Heart right ventricle (tissue), 16 donors: ENCODE results near the gene SAXO1. TPM values are rescaled to one million over a fixed set of nuclear protein-coding genes. Genes with fewer than 3 reads are reported as not detected.

Source experiments
- ATAC-seq, 8 donors: fragments of 200-7000 bp; cut with Tn5 transposase; one replicate each; pipeline ENCODE4 v1.9.1; 2020; ENCODE audit warnings: mild to moderate bottlenecking in 8 of 8, moderate library complexity in 8 of 8, moderate number of reproducible peaks in 1 of 8
- DNase-seq, 2 donors: peaks; one replicate each; pipeline ENCODE4 v3.0.0-alpha.2; 2020
- H3K27ac ChIP-seq, 10 donors: fragments of 200-600 bp; sonication (generic) in 2 of 10; one replicate each; pipeline versions ENCODE4 v1.5.0 to v1.8.0; 2020 to 2022; ENCODE audit warnings: mild to moderate bottlenecking in 3 of 10
- H3K27me3 ChIP-seq, 7 donors: fragments of 200-600 bp; one replicate each; pipeline ENCODE4 v1.8.0; 2021 to 2022; ENCODE audit warnings: mild to moderate bottlenecking in 2 of 7
- H3K36me3 ChIP-seq, 9 donors: fragments of 200-600 bp; sonication (generic) in 1 of 9; one replicate each; pipeline versions ENCODE4 v1.5.0 to v1.8.0; 2020 to 2022; ENCODE audit warnings: mild to moderate bottlenecking in 2 of 9
- H3K4me1 ChIP-seq, 9 donors: fragments of 200-600 bp; sonication (generic) in 1 of 9; one replicate each; pipeline versions ENCODE4 v1.5.0 to v1.8.0; 2020 to 2022; ENCODE audit warnings: mild to moderate bottlenecking in 4 of 9
- H3K4me3 ChIP-seq, 10 donors: fragments of 200-600 bp; sonication (generic) in 2 of 10; one replicate each; pipeline versions ENCODE4 v1.5.0 to v1.8.0; 2020 to 2022; ENCODE audit warnings: mild to moderate bottlenecking in 7 of 10, moderate library complexity in 2 of 10
- H3K9me3 ChIP-seq, 11 donors: fragments of 200-600 bp in 10 of 11; sonication (generic) in 2 of 11; one replicate each; pipeline versions ENCODE4 v1.5.0 to v1.8.0; 2013 to 2022; ENCODE audit warnings: mild to moderate bottlenecking in 2 of 11, control low read depth in 1 of 11, moderate library complexity in 1 of 11
- CTCF ChIP-seq, 9 donors: fragments of 200-600 bp; sonication (generic) in 2 of 9; IDR thresholded peaks; one replicate each; pipeline versions ENCODE4 v1.5.0 to v1.8.0; 2021 to 2022; ENCODE audit warnings: antibody characterized with exemption in 9 of 9, mild to moderate bottlenecking in 5 of 9, moderate library complexity in 1 of 9
- WGBS, 2 donors: extraction: QIAGEN DNeasy Blood & Tissue Kit; methylation state at CpG; one replicate each; pipeline ENCODE4 v1.1.7; 2013; ENCODE audit warnings: inconsistent platforms in 1 of 2; 5-methylcytosine and 5-hydroxymethylcytosine counted together
- intact Hi-C, 10 donors: fragments of 100-400 bp; cut with DNase I; formaldehyde crosslinking; loops; one replicate each; pipeline versions ENCODE4 v1.11.1 to v1.14.2; 2022
- polyA plus RNA-seq, 2 donors: library from polyadenylated mRNA; stranded (reverse); fragments of 200-250 nt; gene quantifications; one replicate each; pipeline ENCODE4 v1.2.3, GENCODE V29; 2013
- total RNA-seq, 10 donors: library from RNA; stranded (reverse); fragmentation: NEBNext Ultra II Directional in 3 of 10; extraction: Animal tissue kit (Norgen Biotek cat#: 25700) in 3 of 10; gene quantifications; one replicate each; pipeline versions ENCODE4 v1.2.1 to v1.2.4, GENCODE V29; 2021 to 2023
- donor health status: Arrhythmogenic right ventricular cardiomyopathy.
- donor health status: ischemic (EF 13 %, LVEDD 7.1; RV severe dilation, severe dysfunction).
- donor health status: healthy with polysubstance abuse.
- donor health status: DM: no; HTN: yes; CAD: no.
- donor health status: DM: no; HTN: no; CAD: no.
- donor health status: ischemic (EF 25% LVEDD 6.9; RV normal size, moderate dysfunction).
- donor health status: ischemic (EF 25% LVEDD 5.7; RV mildly dilated, moderate dysfunction).
- donor health status: healthy.
- donor health status: DM: yes; HTN: yes; CAD: no.
- donor health status: Ischemic cardiomyopathy.
- donor health status: ischemic (EF 35%, LVEDD 5.7; RV mildly dilated, moderate dysfunction).
- donor health status: nonischemic (EF 11% LVEDD 7.7; RV severe dilation, severe dysfunction).
- donor health status: DM: yes; HTN: yes; CAD: no.
- donor health status: PGD.
- donor health status: ischemic (EF 29% LVEDD 5.4; RV normal size, mild dysfunction).
- donor health status: nonischemic (EF 23%, LVEDD 6.1; RV moderate dilation, normal function).

SAXO1 gene
- total and polyA plus RNA-seq, 12 donors: 0.06 TPM; not detected in 11

GRCh38 chr9:18990494-18990893 is 42.5 kb downstream of the SAXO1 start:
- Histone ChIP-seq H3K36me3 (no peaks in the 10 kb centered on the region), H3K4me3 (no peak overlapping the region), H3K9me3 (no peaks in the 10 kb centered on the region), H3K27me3 (no peaks in the 10 kb centered on the region), H3K4me1 (no peaks in the 10 kb centered on the region), H3K27ac (no peak overlapping the region)
- ATAC-seq: no peak
- TF ChIP-seq CTCF (IDR thresholded peaks at IDR 0.05): no peak
- intact Hi-C loops: no loop called here
- no peak for DNase-seq
- WGBS, 2 donors: 83 to 88% methylated on average over 5 of the region's 5 CpGs

GRCh38 chr9:18989865-18990264 is 43.1 kb downstream of the SAXO1 start:
- no peak for DNase-seq
- H3K4me1 ChIP-seq: no peaks in the 10 kb centered on the region
- no peaks in the 10 kb centered on the region for H3K9me3 ChIP-seq
- ATAC-seq: no peak
- H3K4me3 ChIP-seq: no peak overlapping the region
- WGBS, 2 donors: 96 to 97% methylated on average over 4 of the region's 4 CpGs
- intact Hi-C loops: loop anchor here in 1 of 10 donors (10.0 kb wide), 2 partner anchors 65 to 105 kb away; no protein-coding TSS in a partner anchor
- no peak overlapping the region for H3K27ac ChIP-seq
- TF ChIP-seq CTCF (IDR thresholded peaks at IDR 0.05): no peak
- no peaks in the 10 kb centered on the region for H3K27me3 ChIP-seq
- no peaks in the 10 kb centered on the region for H3K36me3 ChIP-seq

- no peak overlapping the region for H3K4me3 ChIP-seq
- ATAC-seq: no peak
- intact Hi-C loops: loop anchor here in 1 of 10 donors (10.0 kb wide), 2 partner anchors 64 to 104 kb away; no protein-coding TSS in a partner anchor
- no peaks in the 10 kb centered on the region for H3K27me3 ChIP-seq
- DNase-seq: no peak
- no peaks in the 10 kb centered on the region for H3K36me3 ChIP-seq
- WGBS, 2 donors: 88 to 97% methylated on average over 2 of the region's 2 CpGs
- H3K27ac ChIP-seq: no peak overlapping the region
- no peaks in the 10 kb centered on the region for H3K4me1 ChIP-seq
- TF ChIP-seq CTCF (IDR thresholded peaks at IDR 0.05): no peak
- H3K9me3 ChIP-seq: peaks cover 0 to 6% (median 0%) of the 10 kb centered on the region in 11 donors
Measured at GRCh38 chr9:18989097-18989496, 43.9 kb downstream of the SAXO1 start.

- H3K4me1 ChIP-seq: no peaks in the 10 kb centered on the region
- ATAC-seq (no peak), DNase-seq (no peak)
- peaks cover 0 to 17% (median 3%) of the 10 kb centered on the region in 11 donors for H3K9me3 ChIP-seq
- H3K36me3 ChIP-seq: no peaks in the 10 kb centered on the region
- no peak overlapping the region for H3K4me3 ChIP-seq
- H3K27me3 ChIP-seq: no peaks in the 10 kb centered on the region
- intact Hi-C loops: loop anchor here in 1 of 10 donors (10.0 kb wide), 2 partner anchors 63 to 103 kb away; no protein-coding TSS in a partner anchor
- TF ChIP-seq CTCF (IDR thresholded peaks at IDR 0.05): no peak
- H3K27ac ChIP-seq: no peak overlapping the region
Measured at GRCh38 chr9:18988003-18988402, 45.0 kb downstream of the SAXO1 start.
